ENCODE data around the gene PTCD2.

GRCh38 chr5:72369301-72369700 lies 49.1 kb downstream of the PTCD2 start:
- TF ChIP-seq CTCF (IDR thresholded peaks at IDR 0.05), result no peak
- TF ChIP-seq POLR2A (IDR thresholded peaks at IDR 0.05), result no peak
